Omental fat pad (tissue), 4 donors: ENCODE data around the gene HBEGF. TPM values are rescaled to one million over a fixed set of nuclear protein-coding genes. Genes with fewer than 3 reads are reported as not detected.

ENCODE experiments used
- ATAC-seq: fragments of 150-250 bp; one replicate; pipeline ENCODE4 v1.9.1; 2016; ENCODE audit warnings: mild to moderate bottlenecking, moderate library complexity; ENCODE audit not compliant: low FRiP score
- DNase-seq: peaks from one replicate; pipeline ENCODE4 v3.0.0-alpha.2; 2019; ENCODE audit warnings: low spot score
- total RNA-seq, 4 donors: library from RNA; depleted of rRNA; stranded (reverse); fragments of >200 nt; gene quantifications; one replicate each; pipeline ENCODE4 v1.1.0, GENCODE V29; 2016
- TF ChIP-seq, protein P1 (sequence below), 3 donors: fragments of 450-650 bp; IDR thresholded peaks; one replicate each; pipeline ENCODE4 v1.5.1; 2016 to 2017; ENCODE audit warnings: antibody characterized with exemption in 3 of 3, mild to moderate bottlenecking in 3 of 3, moderate library complexity in 2 of 3

HBEGF gene
- total RNA-seq, 4 donors from 2014 or later, result 32.1 to 81.8 (median 61.0) TPM

DNA sequence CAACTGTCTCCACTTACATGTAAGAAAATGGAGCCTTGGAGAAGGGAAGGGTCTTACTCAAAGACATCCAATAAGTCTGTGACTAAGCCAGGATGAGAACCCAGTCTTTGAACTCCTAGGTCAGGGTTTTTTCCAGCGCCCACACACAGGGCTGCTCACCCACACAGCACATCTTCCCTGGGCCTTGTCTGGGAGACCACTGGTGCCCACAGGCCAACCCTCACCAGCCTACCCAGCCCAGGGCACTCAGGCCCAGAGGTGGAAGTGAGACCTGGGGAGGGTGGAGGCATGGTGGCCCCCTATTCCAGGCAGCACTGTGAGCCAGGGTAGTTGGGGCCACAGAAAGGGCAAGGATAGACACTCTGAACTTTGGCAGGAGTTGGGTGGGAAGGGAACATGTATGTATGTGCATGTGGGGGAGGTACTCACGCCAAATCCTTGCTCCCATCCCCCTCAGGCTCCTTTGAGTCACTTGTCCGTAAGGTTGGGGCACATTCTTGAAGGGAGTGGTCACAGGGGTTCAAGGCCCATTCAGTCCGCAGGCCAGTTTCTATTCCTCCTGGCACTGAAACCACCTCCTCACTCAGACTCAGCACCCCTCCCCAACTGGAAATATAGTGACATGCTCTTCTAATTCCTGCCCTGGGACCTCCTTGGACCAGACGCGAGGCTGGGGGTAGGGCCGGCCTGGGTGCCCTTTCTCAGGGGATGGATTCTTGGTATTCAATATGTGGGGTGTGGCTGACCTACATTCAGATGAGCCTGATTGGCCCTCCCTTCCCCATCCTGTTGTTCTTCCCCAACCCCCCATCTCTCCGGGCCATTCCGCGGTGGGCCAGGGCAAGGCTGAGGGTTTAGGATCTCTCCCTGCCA lies 10.7 kb upstream of the HBEGF start:
- TF ChIP-seq, protein P1, sequence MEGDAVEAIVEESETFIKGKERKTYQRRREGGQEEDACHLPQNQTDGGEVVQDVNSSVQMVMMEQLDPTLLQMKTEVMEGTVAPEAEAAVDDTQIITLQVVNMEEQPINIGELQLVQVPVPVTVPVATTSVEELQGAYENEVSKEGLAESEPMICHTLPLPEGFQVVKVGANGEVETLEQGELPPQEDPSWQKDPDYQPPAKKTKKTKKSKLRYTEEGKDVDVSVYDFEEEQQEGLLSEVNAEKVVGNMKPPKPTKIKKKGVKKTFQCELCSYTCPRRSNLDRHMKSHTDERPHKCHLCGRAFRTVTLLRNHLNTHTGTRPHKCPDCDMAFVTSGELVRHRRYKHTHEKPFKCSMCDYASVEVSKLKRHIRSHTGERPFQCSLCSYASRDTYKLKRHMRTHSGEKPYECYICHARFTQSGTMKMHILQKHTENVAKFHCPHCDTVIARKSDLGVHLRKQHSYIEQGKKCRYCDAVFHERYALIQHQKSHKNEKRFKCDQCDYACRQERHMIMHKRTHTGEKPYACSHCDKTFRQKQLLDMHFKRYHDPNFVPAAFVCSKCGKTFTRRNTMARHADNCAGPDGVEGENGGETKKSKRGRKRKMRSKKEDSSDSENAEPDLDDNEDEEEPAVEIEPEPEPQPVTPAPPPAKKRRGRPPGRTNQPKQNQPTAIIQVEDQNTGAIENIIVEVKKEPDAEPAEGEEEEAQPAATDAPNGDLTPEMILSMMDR (IDR thresholded peaks at IDR 0.05), result no peak
- DNase-seq (no peak), ATAC-seq (peak; percentile 5)

DNA sequence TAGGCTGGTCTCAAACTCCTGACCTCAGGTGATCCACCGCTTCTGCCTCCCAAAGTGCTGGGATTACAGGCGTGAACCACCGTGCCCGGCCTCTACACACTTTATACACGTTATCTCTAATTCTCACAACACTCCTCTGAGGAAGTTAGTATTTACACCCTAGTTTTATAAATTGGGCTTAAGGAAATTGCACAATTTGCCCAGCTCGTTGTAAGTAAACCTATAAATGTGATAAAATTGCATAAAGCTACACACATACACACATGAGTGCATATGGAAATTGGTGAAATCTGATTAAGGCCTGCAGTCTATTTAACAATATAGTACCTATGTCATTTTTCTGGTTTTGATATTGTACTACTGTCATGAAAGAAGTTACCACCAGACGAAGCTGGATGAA lies 9.1 kb upstream of the HBEGF start:
- TF ChIP-seq, protein P1 (IDR thresholded peaks at IDR 0.05), result no peak
- ATAC-seq (no peak), DNase-seq (no peak)

DNA sequence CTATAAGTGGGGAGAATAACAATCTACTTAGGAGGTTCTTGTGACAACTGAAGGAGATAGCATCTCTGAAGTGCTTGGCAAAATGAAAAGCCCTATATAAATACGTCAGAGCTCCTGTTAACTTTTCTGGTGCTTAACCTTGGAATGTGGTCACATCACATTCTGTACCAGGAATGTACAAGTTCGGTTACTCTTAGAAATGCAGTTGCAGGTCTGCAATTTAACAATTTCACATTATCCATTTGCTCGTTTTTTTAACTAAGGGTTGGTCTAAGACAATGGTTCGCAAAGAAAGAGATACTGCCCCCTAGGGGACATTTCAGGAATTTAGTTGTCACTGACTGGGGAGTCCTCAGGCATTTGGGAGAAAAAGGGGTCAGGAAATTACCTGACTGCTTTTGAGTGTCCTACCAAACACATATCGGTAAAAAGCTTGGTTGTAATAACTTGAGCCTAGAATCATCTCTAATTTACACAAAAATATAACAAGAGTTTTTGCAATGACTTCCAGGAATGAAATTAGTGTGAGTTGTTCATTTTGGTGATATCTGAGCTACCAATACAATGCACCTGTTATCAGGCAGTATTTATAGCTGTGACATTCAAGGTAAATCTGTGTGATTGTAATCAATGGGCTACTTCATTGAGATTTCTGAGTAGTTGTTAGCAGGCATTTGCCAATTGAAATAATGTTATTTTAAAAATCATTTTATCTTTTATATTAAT lies 5.4 kb upstream of the HBEGF start:
- TF ChIP-seq, protein P1 (IDR thresholded peaks at IDR 0.05), result peak in 2 of 3 donors; percentile 28 to 33
- ATAC-seq (no peak), DNase-seq (no peak)

DNA sequence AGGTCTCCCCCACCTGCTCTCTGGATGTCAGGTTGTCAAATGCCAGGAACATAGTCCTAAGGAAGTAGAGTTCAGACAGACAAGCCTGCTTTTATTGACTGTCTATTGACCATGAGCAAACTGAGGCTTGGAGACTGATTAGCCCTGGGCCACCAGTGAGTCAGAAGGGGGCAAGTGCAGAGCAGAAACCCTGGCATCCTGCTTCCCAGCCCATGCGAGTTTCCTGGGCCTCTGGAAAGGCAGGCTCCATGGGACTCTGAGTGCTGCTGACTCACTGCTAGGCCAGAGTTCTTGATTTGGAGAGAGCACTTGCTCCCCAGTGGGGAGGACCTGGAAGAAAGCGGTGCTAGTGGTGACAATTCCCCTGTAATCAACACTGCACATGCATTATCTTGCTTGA lies 2.8 kb upstream of the HBEGF start:
- TF ChIP-seq, protein P1 (IDR thresholded peaks at IDR 0.05), result no peak
- DNase-seq, result no peak
- ATAC-seq, result no peak

DNA sequence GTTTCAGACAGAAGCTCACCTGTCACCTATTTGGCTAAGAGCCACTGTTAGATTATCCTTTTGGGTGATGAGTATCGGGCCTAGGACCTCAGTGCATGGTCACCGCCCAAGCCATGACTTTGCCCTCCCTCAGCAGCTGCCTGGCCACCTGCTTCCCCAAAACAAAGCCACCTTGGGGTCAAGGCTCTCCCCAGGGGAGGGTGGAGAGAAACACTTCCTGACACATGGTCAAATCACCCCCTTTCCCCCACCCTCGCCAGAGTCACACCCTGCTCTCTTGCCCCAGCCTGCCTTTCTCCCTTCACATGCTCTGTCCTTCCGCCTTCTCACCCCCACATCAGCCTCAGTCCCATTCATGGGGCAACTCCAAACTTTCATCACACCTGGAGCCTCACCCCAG lies 1.7 kb upstream of the HBEGF start:
- TF ChIP-seq, protein P1 (IDR thresholded peaks at IDR 0.05), result no peak
- ATAC-seq (no peak), DNase-seq (no peak)

DNA sequence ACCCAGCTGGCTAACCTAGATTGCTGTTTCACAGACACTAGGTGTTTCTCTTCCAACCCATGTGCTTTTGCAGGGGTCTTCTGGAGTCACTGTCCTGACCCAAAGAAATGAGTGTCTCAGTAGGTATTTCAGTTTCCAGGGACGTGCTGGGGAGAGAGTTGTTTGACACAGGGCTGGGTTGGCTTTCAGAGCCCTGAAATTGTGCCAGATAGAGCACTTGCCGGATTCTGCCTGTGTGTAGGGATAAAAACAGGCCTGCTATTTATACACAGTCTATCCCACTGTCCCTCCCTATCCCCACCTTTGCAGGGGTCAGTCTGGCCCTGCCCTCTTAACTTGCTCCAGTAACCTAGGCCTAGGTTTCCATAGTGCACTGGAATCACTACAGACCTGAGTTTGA lies 957 bp upstream of the HBEGF start:
- DNase-seq (no peak), ATAC-seq (no peak)
- TF ChIP-seq, protein P1 (IDR thresholded peaks at IDR 0.05), result no peak
